PC-3 (cell line): ENCODE measurements around the gene PTRH1. TPM values are rescaled to one million over a fixed set of nuclear protein-coding genes. Genes with fewer than 3 reads are reported as not detected.

ENCODE experiments used
- ATAC-seq: fragments of 200-7000 bp; cut with Tn5 transposase; 2 replicates; pipeline ENCODE4 v1.9.1; 2020; ENCODE audit warnings: mild to moderate bottlenecking, moderate library complexity
- BruUV-seq: library from RNA; stranded (reverse); fragments of 400-500 nt; replicated peaks from 2 replicates; lab custom pipeline; 2021; lab: Mats Ljungman, UMichigan
- CTCF ChIA-PET: fragments of 300-600 bp; sonication (Branson Sonifier 250); formaldehyde crosslinking; loops from one replicate; lab custom pipeline; 2022; ENCODE audit warnings: antibody characterized with exemption; lab: Charles Lee
- POLR2A ChIA-PET: fragments of 300-600 bp; sonication (Branson Sonifier 250); formaldehyde crosslinking; loops from one replicate; lab custom pipeline; 2022; ENCODE audit warnings: antibody characterized with exemption; ENCODE audit not compliant: unreplicated experiment; lab: Charles Lee
- DNase-seq: peaks from one replicate; pipeline ENCODE4 v3.0.0-alpha.2; 2015
- H2AFZ ChIP-seq: fragments of 300-600 bp; sonication (generic); 2 replicates; pipeline ENCODE4 v1.6.0; 2016; ENCODE audit warnings: antibody characterized with exemption, low read length
- H3F3A ChIP-seq: fragments of 300-600 bp; sonication (generic); one replicate; pipeline ENCODE4 v1.6.0; 2017; ENCODE audit warnings: antibody characterized with exemption, low read length, control low read depth, mild to moderate bottlenecking; ENCODE audit not compliant: unreplicated experiment
- H3K27ac ChIP-seq: fragments of 300-600 bp; sonication (generic); 2 replicates; pipeline ENCODE4 v1.5.1; 2016; ENCODE audit warnings: mild to moderate bottlenecking, low read length
- H3K27me3 ChIP-seq: fragments of 300-600 bp; sonication (generic); 2 replicates; pipeline ENCODE4 v1.6.1; 2016; ENCODE audit warnings: low read length, mixed read lengths
- H3K36me3 ChIP-seq: fragments of 300-600 bp; sonication (generic); 2 replicates; pipeline ENCODE4 v1.6.1; 2016; ENCODE audit warnings: low read depth, mixed run types, low read length, mixed read lengths
- H3K4me1 ChIP-seq: fragments of 300-600 bp; sonication (generic); 2 replicates; pipeline ENCODE4 v1.5.1; 2016; ENCODE audit warnings: low read length; ENCODE audit not compliant: insufficient read depth
- H3K4me2 ChIP-seq: fragments of 300-600 bp; sonication (generic); 2 replicates; pipeline ENCODE4 v1.6.0; 2016; ENCODE audit warnings: low read length
- H3K4me3 ChIP-seq: fragments of 300-600 bp; sonication (generic); 2 replicates; pipeline ENCODE4 v1.5.1; 2016; ENCODE audit warnings: mild to moderate bottlenecking, low read length, mixed read lengths
- H3K79me2 ChIP-seq: fragments of 300-600 bp; sonication (generic); 2 replicates; pipeline ENCODE4 v1.6.1; 2017; ENCODE audit warnings: low read length, mixed read lengths
- H3K9ac ChIP-seq: fragments of 300-600 bp; sonication (generic); 2 replicates; pipeline ENCODE4 v1.6.0; 2016; ENCODE audit warnings: mild to moderate bottlenecking, low read length
- H3K9me2 ChIP-seq: fragments of 300-600 bp; sonication (generic); replicated peaks from 2 replicates; pipeline ENCODE4 v1.6.1; 2016; ENCODE audit warnings: mixed run types, low read length, mixed read lengths
- H3K9me3 ChIP-seq: fragments of 300-600 bp; sonication (generic); 2 replicates; pipeline ENCODE4 v1.6.1; 2016; ENCODE audit warnings: low read length, mixed read lengths
- H4K20me1 ChIP-seq: fragments of 300-600 bp; sonication (generic); 2 replicates; pipeline ENCODE4 v1.6.1; 2016; ENCODE audit warnings: low read length, mixed read lengths
- EZH2 ChIP-seq: fragments of 300-600 bp; sonication (generic); IDR thresholded peaks from one replicate; pipeline ENCODE4 v1.6.1; 2017; ENCODE audit warnings: antibody characterized with exemption, mild to moderate bottlenecking, low read length; ENCODE audit not compliant: unreplicated experiment
- EZH2phosphoT487 ChIP-seq: fragments of 300-600 bp; sonication (generic); IDR thresholded peaks from 2 replicates; pipeline ENCODE4 v1.6.1; 2018; ENCODE audit warnings: mild to moderate bottlenecking, antibody characterized with exemption, low read length, borderline replicate concordance
- intact Hi-C: fragments of 100-400 bp; cut with micrococcal nuclease; formaldehyde crosslinking; loops from 2 replicates; pipeline ENCODE4 v1.9.0; 2023
- total RNA-seq: library from RNA; depleted of rRNA; stranded (reverse); fragments of >200 nt; gene quantifications from 2 replicates; pipeline ENCODE4 v1.2.3, GENCODE V29; 2014
- TF ChIP-seq, protein P1 (sequence below): fragments of 300-600 bp; sonication (generic); conservative IDR thresholded peaks from 2 replicates; pipeline ENCODE4 v1.5.1; 2017; ENCODE audit warnings: antibody characterized with exemption, low read depth, mild to moderate bottlenecking, low read length

The PTRH1 gene
- total RNA-seq, 1 experiment from 2014 or later, result 45.3 TPM

GRCh38 chr9:127722055-127722745 is 6.7 kb upstream of the PTRH1 start:
- H3K27me3 ChIP-seq, result no peaks in the 10 kb centered on the region
- no peaks in the 10 kb centered on the region for H3K9me3 ChIP-seq
- H3K9me2 ChIP-seq, result no peaks in the 10 kb centered on the region
- no peak overlapping the region for H2AFZ ChIP-seq
- TF ChIP-seq, protein P1, sequence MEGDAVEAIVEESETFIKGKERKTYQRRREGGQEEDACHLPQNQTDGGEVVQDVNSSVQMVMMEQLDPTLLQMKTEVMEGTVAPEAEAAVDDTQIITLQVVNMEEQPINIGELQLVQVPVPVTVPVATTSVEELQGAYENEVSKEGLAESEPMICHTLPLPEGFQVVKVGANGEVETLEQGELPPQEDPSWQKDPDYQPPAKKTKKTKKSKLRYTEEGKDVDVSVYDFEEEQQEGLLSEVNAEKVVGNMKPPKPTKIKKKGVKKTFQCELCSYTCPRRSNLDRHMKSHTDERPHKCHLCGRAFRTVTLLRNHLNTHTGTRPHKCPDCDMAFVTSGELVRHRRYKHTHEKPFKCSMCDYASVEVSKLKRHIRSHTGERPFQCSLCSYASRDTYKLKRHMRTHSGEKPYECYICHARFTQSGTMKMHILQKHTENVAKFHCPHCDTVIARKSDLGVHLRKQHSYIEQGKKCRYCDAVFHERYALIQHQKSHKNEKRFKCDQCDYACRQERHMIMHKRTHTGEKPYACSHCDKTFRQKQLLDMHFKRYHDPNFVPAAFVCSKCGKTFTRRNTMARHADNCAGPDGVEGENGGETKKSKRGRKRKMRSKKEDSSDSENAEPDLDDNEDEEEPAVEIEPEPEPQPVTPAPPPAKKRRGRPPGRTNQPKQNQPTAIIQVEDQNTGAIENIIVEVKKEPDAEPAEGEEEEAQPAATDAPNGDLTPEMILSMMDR, result no peak
- TF ChIP-seq EZH2 (no peak), EZH2phosphoT487 (no peak)
- no peaks in the 10 kb centered on the region for H4K20me1 ChIP-seq
- H3K36me3 ChIP-seq, result no peaks in the 10 kb centered on the region
- peak overlapping the region; percentile 67 for H3K4me2 ChIP-seq
- H3F3A ChIP-seq, result no peaks in the 10 kb centered on the region
- CTCF ChIA-PET, result interaction anchor here (1.0 kb wide), 1 partner anchor 13 kb away, joined by 5 read pairs; the partner anchor contains the start of gene TOR2A
- H3K4me1 ChIP-seq, result peaks cover 26% of the 10 kb centered on the region
- no peak for ATAC-seq
- intact Hi-C loops, result no loop called here
- POLR2A ChIA-PET, result no interaction called here
- H3K27ac ChIP-seq, result peak overlapping the region; percentile 57
- H3K79me2 ChIP-seq, result no peaks in the 10 kb centered on the region
- no TSS peak for BruUV-seq
- no peak overlapping the region for H3K4me3 ChIP-seq
- DNase-seq, result no peak
- H3K9ac ChIP-seq, result no peak overlapping the region

DNA sequence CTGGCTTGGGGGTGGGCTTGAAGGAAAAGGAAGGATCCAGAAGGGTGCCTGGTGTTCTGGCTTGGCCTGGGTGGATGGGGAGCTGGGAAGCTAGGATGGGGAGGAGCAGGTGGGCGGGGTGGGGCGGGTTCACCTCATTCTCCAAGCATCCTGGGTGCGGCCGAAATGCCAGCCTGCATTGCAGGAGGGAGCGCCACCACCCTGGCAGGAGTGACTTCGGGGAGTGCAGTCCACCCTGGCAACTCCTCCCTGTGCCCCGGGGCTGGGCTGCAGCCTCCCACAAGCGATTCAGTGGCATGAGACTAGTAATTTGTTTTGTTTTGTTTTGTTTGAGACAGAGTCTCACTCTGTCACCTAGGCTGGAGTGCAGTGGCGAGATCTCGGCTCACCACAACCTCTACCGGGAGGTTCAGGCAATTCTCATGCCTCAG is 5.9 kb upstream of the PTRH1 start:
- H4K20me1 ChIP-seq, result no peaks in the 10 kb centered on the region
- no peak overlapping the region; the same call in 1 of the 2 replicates for H3K9ac ChIP-seq
- BruUV-seq, result no TSS peak
- CTCF ChIA-PET, result interaction anchor here (0.6 to 1.0 kb wide), 2 partner anchors 13 to 75 kb away, joined by 5 read pairs; partner anchors contain the start of gene TOR2A
- H3K4me2 ChIP-seq, result peak overlapping the region; percentile 67
- intact Hi-C loops, result no loop called here
- H2AFZ ChIP-seq, result 0 out of 2 replicates have a peak overlapping the region, but pooled peaks have one; percentile 48
- no peaks in the 10 kb centered on the region for H3K79me2 ChIP-seq
- peak; percentile 86 for ATAC-seq
- no peaks in the 10 kb centered on the region for H3K27me3 ChIP-seq
- H3K9me3 ChIP-seq, result no peaks in the 10 kb centered on the region
- peak overlapping the region; percentile 19; the same call in 1 of the 2 replicates for H3K4me3 ChIP-seq
- peak; percentile 86 for DNase-seq
- H3F3A ChIP-seq, result no peaks in the 10 kb centered on the region
- no peaks in the 10 kb centered on the region for H3K9me2 ChIP-seq
- peaks cover 26% of the 10 kb centered on the region for H3K4me1 ChIP-seq
- H3K27ac ChIP-seq, result peak overlapping the region; percentile 77
- POLR2A ChIA-PET, result interaction anchor here (0.5 to 0.7 kb wide), 2 partner anchors 14 to 152 kb away, joined by 6 to 21 read pairs; partner anchors contain the start of gene TOR2A
- H3K36me3 ChIP-seq, result no peaks in the 10 kb centered on the region
- TF ChIP-seq EZH2phosphoT487, result no peak
- TF ChIP-seq, protein P1, result peak; percentile 16; the same call in 1 of the 2 replicates

GRCh38 chr9:127720865-127721227 is 5.4 kb upstream of the PTRH1 start:
- no TSS peak for BruUV-seq
- Histone ChIP-seq H3K36me3 (no peaks in the 10 kb centered on the region), H3K9me2 (no peaks in the 10 kb centered on the region), H4K20me1 (no peaks in the 10 kb centered on the region), H3K27ac (peak overlapping the region; percentile 77), H3K4me2 (peak overlapping the region; percentile 66), H3K79me2 (no peaks in the 10 kb centered on the region), H3K27me3 (no peaks in the 10 kb centered on the region), H3K9ac (no peak overlapping the region; the same call in 1 of the 2 replicates), H3F3A (no peaks in the 10 kb centered on the region), H3K9me3 (no peaks in the 10 kb centered on the region), H3K4me3 (peak overlapping the region; percentile 19; the same call in 1 of the 2 replicates), H3K4me1 (peaks cover 26% of the 10 kb centered on the region), H2AFZ (0 out of 2 replicates have a peak overlapping the region, but pooled peaks have one; percentile 40)
- TF ChIP-seq, protein P1, result no peak
- no peak for TF ChIP-seq EZH2phosphoT487
- no peak for TF ChIP-seq EZH2
- ChIA-PET POLR2A (no interaction called here), CTCF (interaction anchor here (0.6 kb wide), 1 partner anchor 75 kb away, joined by 5 read pairs; no protein-coding TSS in a partner anchor)
- intact Hi-C loops, result no loop called here
- DNase-seq, result peak; percentile 17
- ATAC-seq, result peak; percentile 1; the same call in 1 of the 2 replicates
